ENCODE results near the gene SIM1.
A peak's percentile ranks its signal among the peaks of the same experiment; 100 is the strongest.

SIM1 gene

DNA sequence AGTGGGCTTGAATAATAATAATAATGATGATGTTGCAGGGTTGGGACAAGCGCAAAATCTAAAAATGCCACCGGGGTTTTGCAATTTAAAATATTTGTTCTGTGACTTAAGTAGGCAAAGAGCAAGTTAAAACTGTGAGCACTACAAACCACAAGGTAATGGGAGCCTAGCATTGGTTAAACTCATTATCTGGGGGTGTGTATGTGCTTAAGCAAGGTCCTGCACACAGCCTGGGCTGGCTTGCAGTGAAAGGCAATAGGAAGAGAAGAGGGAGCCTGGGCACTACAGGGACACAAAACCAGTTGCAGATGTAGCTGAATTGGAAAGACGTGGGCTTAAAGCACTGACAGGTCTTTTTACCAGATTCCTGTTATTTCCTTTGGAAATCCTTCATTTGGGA, 11.7 kb downstream of the SIM1 start (continued):
- TF ChIP-seq, protein P1, sequence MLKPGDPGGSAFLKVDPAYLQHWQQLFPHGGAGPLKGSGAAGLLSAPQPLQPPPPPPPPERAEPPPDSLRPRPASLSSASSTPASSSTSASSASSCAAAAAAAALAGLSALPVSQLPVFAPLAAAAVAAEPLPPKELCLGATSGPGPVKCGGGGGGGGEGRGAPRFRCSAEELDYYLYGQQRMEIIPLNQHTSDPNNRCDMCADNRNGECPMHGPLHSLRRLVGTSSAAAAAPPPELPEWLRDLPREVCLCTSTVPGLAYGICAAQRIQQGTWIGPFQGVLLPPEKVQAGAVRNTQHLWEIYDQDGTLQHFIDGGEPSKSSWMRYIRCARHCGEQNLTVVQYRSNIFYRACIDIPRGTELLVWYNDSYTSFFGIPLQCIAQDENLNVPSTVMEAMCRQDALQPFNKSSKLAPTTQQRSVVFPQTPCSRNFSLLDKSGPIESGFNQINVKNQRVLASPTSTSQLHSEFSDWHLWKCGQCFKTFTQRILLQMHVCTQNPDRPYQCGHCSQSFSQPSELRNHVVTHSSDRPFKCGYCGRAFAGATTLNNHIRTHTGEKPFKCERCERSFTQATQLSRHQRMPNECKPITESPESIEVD (tag by site-specific recombination; IDR thresholded peaks at IDR 0.05), result no peak
- TF ChIP-seq ZNF37A (tag by site-specific recombination; IDR thresholded peaks at IDR 0.05), result no peak
- TF ChIP-seq ZNF664 (tag by site-specific recombination; IDR thresholded peaks at IDR 0.05), result no peak
- no peak for TF ChIP-seq ZNF654 (tag by site-specific recombination; IDR thresholded peaks at IDR 0.05; ENCODE audit: low read depth)
- TF ChIP-seq, protein P2, sequence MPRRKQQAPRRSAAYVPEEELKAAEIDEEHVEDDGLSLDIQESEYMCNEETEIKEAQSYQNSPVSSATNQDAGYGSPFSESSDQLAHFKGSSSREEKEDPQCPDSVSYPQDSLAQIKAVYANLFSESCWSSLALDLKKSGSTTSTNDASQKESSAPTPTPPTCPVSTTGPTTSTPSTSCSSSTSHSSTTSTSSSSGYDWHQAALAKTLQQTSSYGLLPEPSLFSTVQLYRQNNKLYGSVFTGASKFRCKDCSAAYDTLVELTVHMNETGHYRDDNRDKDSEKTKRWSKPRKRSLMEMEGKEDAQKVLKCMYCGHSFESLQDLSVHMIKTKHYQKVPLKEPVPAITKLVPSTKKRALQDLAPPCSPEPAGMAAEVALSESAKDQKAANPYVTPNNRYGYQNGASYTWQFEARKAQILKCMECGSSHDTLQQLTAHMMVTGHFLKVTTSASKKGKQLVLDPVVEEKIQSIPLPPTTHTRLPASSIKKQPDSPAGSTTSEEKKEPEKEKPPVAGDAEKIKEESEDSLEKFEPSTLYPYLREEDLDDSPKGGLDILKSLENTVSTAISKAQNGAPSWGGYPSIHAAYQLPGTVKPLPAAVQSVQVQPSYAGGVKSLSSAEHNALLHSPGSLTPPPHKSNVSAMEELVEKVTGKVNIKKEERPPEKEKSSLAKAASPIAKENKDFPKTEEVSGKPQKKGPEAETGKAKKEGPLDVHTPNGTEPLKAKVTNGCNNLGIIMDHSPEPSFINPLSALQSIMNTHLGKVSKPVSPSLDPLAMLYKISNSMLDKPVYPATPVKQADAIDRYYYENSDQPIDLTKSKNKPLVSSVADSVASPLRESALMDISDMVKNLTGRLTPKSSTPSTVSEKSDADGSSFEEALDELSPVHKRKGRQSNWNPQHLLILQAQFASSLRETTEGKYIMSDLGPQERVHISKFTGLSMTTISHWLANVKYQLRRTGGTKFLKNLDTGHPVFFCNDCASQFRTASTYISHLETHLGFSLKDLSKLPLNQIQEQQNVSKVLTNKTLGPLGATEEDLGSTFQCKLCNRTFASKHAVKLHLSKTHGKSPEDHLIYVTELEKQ (tag by site-specific recombination; IDR thresholded peaks at IDR 0.05; ENCODE audit: borderline replicate concordance), result no peak
- no peak for TF ChIP-seq ZXDB (tag by site-specific recombination; IDR thresholded peaks at IDR 0.05)

DNA sequence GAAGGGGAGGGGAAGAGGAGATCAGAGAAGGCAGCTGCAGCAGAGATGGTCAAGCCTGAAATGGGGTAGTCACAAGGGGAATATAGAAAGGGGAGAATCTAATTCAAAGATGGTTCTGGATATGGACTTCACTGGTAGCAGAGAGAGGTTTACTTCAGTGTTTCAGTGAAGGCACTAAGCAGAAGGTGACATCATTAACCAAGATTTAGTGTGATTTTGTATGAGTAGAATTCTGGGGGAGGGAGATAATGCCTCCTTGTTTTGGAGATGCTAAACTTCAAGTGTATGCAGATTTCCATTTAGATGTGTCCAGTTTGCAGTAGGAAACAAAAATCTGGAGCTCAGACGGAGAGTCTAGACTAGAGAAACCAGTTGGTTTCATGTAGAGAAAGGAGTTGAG, 13.1 kb downstream of the SIM1 start:
- no peaks in the 10 kb centered on the region for H3K4me1 ChIP-seq (ENCODE audit: control insufficient read depth, insufficient read depth, low read length)
- POLR2A ChIA-PET, result interaction anchor here (1.4 kb wide), 1 partner anchor 13 kb away, joined by 4 read pairs; the partner anchor contains the start of gene SIM1
- no peak for TF ChIP-seq ZNF521 (tag by site-specific recombination; IDR thresholded peaks at IDR 0.05)
- TF ChIP-seq, protein P3, sequence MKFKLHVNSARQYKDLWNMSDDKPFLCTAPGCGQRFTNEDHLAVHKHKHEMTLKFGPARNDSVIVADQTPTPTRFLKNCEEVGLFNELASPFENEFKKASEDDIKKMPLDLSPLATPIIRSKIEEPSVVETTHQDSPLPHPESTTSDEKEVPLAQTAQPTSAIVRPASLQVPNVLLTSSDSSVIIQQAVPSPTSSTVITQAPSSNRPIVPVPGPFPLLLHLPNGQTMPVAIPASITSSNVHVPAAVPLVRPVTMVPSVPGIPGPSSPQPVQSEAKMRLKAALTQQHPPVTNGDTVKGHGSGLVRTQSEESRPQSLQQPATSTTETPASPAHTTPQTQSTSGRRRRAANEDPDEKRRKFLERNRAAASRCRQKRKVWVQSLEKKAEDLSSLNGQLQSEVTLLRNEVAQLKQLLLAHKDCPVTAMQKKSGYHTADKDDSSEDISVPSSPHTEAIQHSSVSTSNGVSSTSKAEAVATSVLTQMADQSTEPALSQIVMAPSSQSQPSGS (tag by site-specific recombination; IDR thresholded peaks at IDR 0.05; ENCODE audit: low read depth), result peak; percentile 52; the same call in 1 of the 2 replicates
- H3K36me3 ChIP-seq (ENCODE audit: control insufficient read depth in 2 of 2, insufficient read depth in 1 of 2, low read length in 2 of 2), result peaks cover 0 to 33% of the 10 kb centered on the region in 2 experiments; a peak in 1 of 3 replicates
- peaks cover 2% of the 10 kb centered on the region; the same call in 1 of the 2 replicates for H3K9me3 ChIP-seq (ENCODE audit: control insufficient read depth, insufficient read depth, low read depth, low read length)
- H3K27ac ChIP-seq (ENCODE audit: extremely low read depth, low read depth, low read length), result no peak overlapping the region
- CTCF ChIA-PET, result interaction anchor here (0.6 to 2.2 kb wide), 2 partner anchors 9 to 983 kb away, joined by 3 to 19 read pairs; no protein-coding TSS in a partner anchor
- H3K4me3 ChIP-seq (ENCODE audit: low read depth, low read length), result no peak overlapping the region

- Histone ChIP-seq H3K4me1 (ENCODE audit: control insufficient read depth, insufficient read depth, low read length) (no peaks in the 10 kb centered on the region), H3K9me3 (ENCODE audit: control insufficient read depth, insufficient read depth, low read depth, low read length) (no peaks in the 10 kb centered on the region), H3K36me3 (ENCODE audit: control insufficient read depth in 2 of 2, insufficient read depth in 1 of 2, low read length in 2 of 2) (peaks cover 0 to 35% of the 10 kb centered on the region in 2 experiments; a peak in 1 of 3 replicates), H3K27ac (ENCODE audit: extremely low read depth, low read depth, low read length) (no peak overlapping the region), H3K4me3 (ENCODE audit: low read depth, low read length) (no peak overlapping the region)
- ChIA-PET POLR2A (no interaction called here), CTCF (interaction anchor here (0.9 kb wide), 1 partner anchor 11 kb away, joined by 3 read pairs; no protein-coding TSS in a partner anchor)
- TF ChIP-seq ZSCAN4 (tag by site-specific recombination; IDR thresholded peaks at IDR 0.05), result no peak
- no peak for TF ChIP-seq ZNF585B (tag by site-specific recombination; IDR thresholded peaks at IDR 0.05)
- TF ChIP-seq ZNF654 (tag by site-specific recombination; IDR thresholded peaks at IDR 0.05; ENCODE audit: low read depth), result no peak
- TF ChIP-seq ZFHX2 (tag by site-specific recombination; conservative IDR thresholded peaks at IDR 0.05), result no peak
- TF ChIP-seq, protein P4, sequence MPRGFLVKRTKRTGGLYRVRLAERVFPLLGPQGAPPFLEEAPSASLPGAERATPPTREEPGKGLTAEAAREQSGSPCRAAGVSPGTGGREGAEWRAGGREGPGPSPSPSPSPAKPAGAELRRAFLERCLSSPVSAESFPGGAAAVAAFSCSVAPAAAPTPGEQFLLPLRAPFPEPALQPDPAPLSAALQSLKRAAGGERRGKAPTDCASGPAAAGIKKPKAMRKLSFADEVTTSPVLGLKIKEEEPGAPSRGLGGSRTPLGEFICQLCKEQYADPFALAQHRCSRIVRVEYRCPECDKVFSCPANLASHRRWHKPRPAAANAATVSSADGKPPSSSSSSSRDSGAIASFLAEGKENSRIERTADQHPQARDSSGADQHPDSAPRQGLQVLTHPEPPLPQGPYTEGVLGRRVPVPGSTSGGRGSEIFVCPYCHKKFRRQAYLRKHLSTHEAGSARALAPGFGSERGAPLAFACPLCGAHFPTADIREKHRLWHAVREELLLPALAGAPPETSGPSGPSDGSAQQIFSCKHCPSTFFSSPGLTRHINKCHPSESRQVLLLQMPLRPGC (tag by site-specific recombination; IDR thresholded peaks at IDR 0.05), result no peak
- no peak for TF ChIP-seq ZNF133 (tag by site-specific recombination; IDR thresholded peaks at IDR 0.05)
- TF ChIP-seq ZNF214 (tag by site-specific recombination; IDR thresholded peaks at IDR 0.05; ENCODE audit: borderline replicate concordance), result no peak
Measured at GRCh38 chr6:100449239-100449691, 15.5 kb downstream of the SIM1 start.

Measured in HEK293 (cell line).